NCI-H146 treated with DMSO at 0.1 percent for 48 hours (cell line): ENCODE results near the gene BRD9.
"Not testable (repeated sequence)": the region's sequence is repeated elsewhere in the genome, so short reads cannot be mapped to it uniquely, and the experiment has no call there.

Source experiments
- DNase-seq: peaks from one replicate; lab custom pipeline; 2025; ENCODE audit not compliant: unreplicated experiment; lab: John Stamatoyannopoulos, UW

The BRD9 gene

GRCh38 chr5:846602-847091 lies 46.0 kb downstream of the BRD9 start:
- not testable (repeated sequence) for DNase-seq

GRCh38 chr5:845676-846601 lies 46.7 kb downstream of the BRD9 start:
- DNase-seq: not testable (repeated sequence)

- DNase-seq: not testable (repeated sequence)
These were observed 47.4 kb downstream of the BRD9 start for GRCh38 chr5:845031-845675.

GRCh38 chr5:844426-844825 lies 48.2 kb downstream of the BRD9 start:
- not testable (repeated sequence) for DNase-seq

- not testable (repeated sequence) for DNase-seq
These were observed 48.7 kb downstream of the BRD9 start for GRCh38 chr5:843926-844325.

GRCh38 chr5:843371-843770 lies 49.2 kb downstream of the BRD9 start:
- not testable (repeated sequence) for DNase-seq

- not testable (repeated sequence) for DNase-seq
These were observed 50.0 kb downstream of the BRD9 start for GRCh38 chr5:842402-843221.

- DNase-seq: not testable (repeated sequence)
These were observed 50.8 kb downstream of the BRD9 start for GRCh38 chr5:841531-842401.

- DNase-seq: not testable (repeated sequence)
These were observed 51.6 kb downstream of the BRD9 start for GRCh38 chr5:840974-841435.

GRCh38 chr5:840118-840973 lies 52.3 kb downstream of the BRD9 start:
- DNase-seq: not testable (repeated sequence)

- DNase-seq: not testable (repeated sequence)
These were observed 54.2 kb downstream of the BRD9 start for GRCh38 chr5:838431-838851.

- not testable (repeated sequence) for DNase-seq
These were observed 54.9 kb downstream of the BRD9 start for GRCh38 chr5:837621-838121.

GRCh38 chr5:835933-836612 lies 56.5 kb downstream of the BRD9 start:
- not testable (repeated sequence) for DNase-seq

- DNase-seq: not testable (repeated sequence)
These were observed 58.6 kb downstream of the BRD9 start for GRCh38 chr5:834013-834412.

- DNase-seq: not testable (repeated sequence)
These were observed 64.4 kb downstream of the BRD9 start for GRCh38 chr5:828194-828593.

- not testable (repeated sequence) for DNase-seq
These were observed 67.1 kb downstream of the BRD9 start for GRCh38 chr5:825544-825943.

- no peak for DNase-seq
These were observed 71.1 kb downstream of the BRD9 start for GRCh38 chr5:821504-821903.

- DNase-seq: no peak
These were observed 72.4 kb downstream of the BRD9 start for GRCh38 chr5:820245-820644.
